Measurements from ENCODE around the gene TBL1X. TPM values are rescaled to one million over a fixed set of nuclear protein-coding genes. Genes with fewer than 3 reads are reported as not detected.

Gene TBL1X
- total and polyA plus RNA-seq, 2 of the 4 experiments (the other 2 are of a cell fraction) = 16.2 to 20.8 TPM

DNA sequence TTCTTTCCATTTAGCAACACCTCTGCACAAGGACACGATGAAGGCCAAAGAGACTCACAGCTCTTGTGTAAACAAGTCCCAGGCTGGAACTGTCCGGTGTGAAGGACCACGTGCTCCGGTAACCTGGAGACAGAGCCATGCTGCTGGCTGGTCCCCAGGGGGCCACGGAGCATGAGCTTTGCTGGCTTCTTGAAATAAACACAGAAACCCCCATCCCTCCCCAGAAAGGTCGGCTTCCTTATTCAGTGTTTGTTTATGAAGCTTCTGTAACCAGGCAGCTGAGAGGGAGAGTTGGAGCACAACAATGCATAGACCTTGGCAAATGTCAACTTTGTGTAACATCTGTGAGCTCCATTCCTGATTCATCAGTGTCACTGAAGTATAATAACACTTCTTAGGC lies 191.4 kb downstream of the TBL1X start:
- TF ChIP-seq POLR2A (IDR thresholded peaks at IDR 0.05; ENCODE audit: low read depth, low read length) (no peak), RAD21 (IDR thresholded peaks at IDR 0.05; ENCODE audit: low read length) (no peak), SMC3 (IDR thresholded peaks at IDR 0.05; ENCODE audit: low read depth, low read length) (no peak), MAZ (IDR thresholded peaks at IDR 0.05; ENCODE audit: borderline replicate concordance, low read depth, low read length) (no peak), FOS (IDR thresholded peaks at IDR 0.05; ENCODE audit: low read depth, low read length) (no peak), BHLHE40 (IDR thresholded peaks at IDR 0.05; ENCODE audit: low read depth, low read length) (no peak), CHD1 (IDR thresholded peaks at IDR 0.05; ENCODE audit: low read depth, low read length) (no peak), RCOR1 (IDR thresholded peaks at IDR 0.05; ENCODE audit: insufficient replicate concordance, low read length) (no peak), MAFK (IDR thresholded peaks at IDR 0.05; ENCODE audit: low read depth, low read length) (no peak)
- TF ChIP-seq, protein P1, sequence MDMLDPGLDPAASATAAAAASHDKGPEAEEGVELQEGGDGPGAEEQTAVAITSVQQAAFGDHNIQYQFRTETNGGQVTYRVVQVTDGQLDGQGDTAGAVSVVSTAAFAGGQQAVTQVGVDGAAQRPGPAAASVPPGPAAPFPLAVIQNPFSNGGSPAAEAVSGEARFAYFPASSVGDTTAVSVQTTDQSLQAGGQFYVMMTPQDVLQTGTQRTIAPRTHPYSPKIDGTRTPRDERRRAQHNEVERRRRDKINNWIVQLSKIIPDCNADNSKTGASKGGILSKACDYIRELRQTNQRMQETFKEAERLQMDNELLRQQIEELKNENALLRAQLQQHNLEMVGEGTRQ (IDR thresholded peaks at IDR 0.05; ENCODE audit: low read depth, low read length) = no peak
- TF ChIP-seq, protein P2, sequence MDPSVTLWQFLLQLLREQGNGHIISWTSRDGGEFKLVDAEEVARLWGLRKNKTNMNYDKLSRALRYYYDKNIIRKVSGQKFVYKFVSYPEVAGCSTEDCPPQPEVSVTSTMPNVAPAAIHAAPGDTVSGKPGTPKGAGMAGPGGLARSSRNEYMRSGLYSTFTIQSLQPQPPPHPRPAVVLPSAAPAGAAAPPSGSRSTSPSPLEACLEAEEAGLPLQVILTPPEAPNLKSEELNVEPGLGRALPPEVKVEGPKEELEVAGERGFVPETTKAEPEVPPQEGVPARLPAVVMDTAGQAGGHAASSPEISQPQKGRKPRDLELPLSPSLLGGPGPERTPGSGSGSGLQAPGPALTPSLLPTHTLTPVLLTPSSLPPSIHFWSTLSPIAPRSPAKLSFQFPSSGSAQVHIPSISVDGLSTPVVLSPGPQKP (IDR thresholded peaks at IDR 0.05; ENCODE audit: borderline replicate concordance, low read depth, low read length) = no peak
- ChIA-PET POLR2A (ENCODE audit: unreplicated experiment) (no interaction called here), CTCF (no interaction called here)
- H3K9ac ChIP-seq (ENCODE audit: low read depth, low read length) = no peak overlapping the region
- intact Hi-C loops (cut with micrococcal nuclease) = no loop called here
- H3K9me3 ChIP-seq (ENCODE audit: control insufficient read depth, insufficient read depth, low read length) = peaks cover 1% of the 10 kb centered on the region; the same call in 1 of the 2 replicates
- no peak overlapping the region for H2AK5ac ChIP-seq (ENCODE audit: low read depth, low read length)
- H3K4ac ChIP-seq (ENCODE audit: low read depth, low read length) = no peak overlapping the region
- no peak overlapping the region for H4K8ac ChIP-seq (ENCODE audit: low read depth in 2 of 2, low read length in 2 of 2)
- no peak overlapping the region for H2BK120ac ChIP-seq (ENCODE audit: low read depth, low read length)
- DNase-seq = peak; percentile 31
- H2BK20ac ChIP-seq (ENCODE audit: low read depth, low read length) = no peak overlapping the region
- no peak overlapping the region for H3K23ac ChIP-seq (ENCODE audit: low read depth, low read length)
- no peak overlapping the region for H3K14ac ChIP-seq (replicated peaks; ENCODE audit: low read depth, low read length)
- peaks cover 17% of the 10 kb centered on the region for H4K20me1 ChIP-seq (ENCODE audit: insufficient read depth, low read length)
- no peak overlapping the region for H2AK9ac ChIP-seq (replicated peaks; ENCODE audit: low read depth, low read length, poor library complexity)
- no peak overlapping the region for H3K27ac ChIP-seq (ENCODE audit: insufficient read depth, low read length)
- peaks cover 8% of the 10 kb centered on the region for H3K9me1 ChIP-seq (ENCODE audit: insufficient read depth, low read length)
- in situ Hi-C loops (cut with MboI; ENCODE audit: low sequenced_read_pairs) = no loop called here
- peaks cover 4 to 42% of the 10 kb centered on the region in 2 experiments; a peak in 3 of 4 replicates for H3K79me1 ChIP-seq (ENCODE audit: low read depth in 1 of 2, low read length in 2 of 2)
- H3K18ac ChIP-seq (ENCODE audit: low read depth, low read length) = no peak overlapping the region
- no peak overlapping the region for H4K5ac ChIP-seq (ENCODE audit: low read depth, low read length)
- peaks cover 19% of the 10 kb centered on the region for H3K36me3 ChIP-seq (ENCODE audit: control insufficient read depth, insufficient read depth, low read length)
- H2BK5ac ChIP-seq (ENCODE audit: low read depth, low read length, poor library complexity, severe bottlenecking) = no peak overlapping the region
- no peak overlapping the region for H4K91ac ChIP-seq (ENCODE audit: insufficient read depth, low read depth, low read length)
- peak; percentile 53 for ATAC-seq (ENCODE audit: low read depth)
- dilution Hi-C loops (cut with HindIII; ENCODE audit: low sequenced_read_pairs, unreplicated experiment) = no loop called here
- BruUV-seq (replicated peaks) = no TSS peak
- no peak overlapping the region for H3K4me2 ChIP-seq (ENCODE audit: low read depth, low read length)
- no peak overlapping the region for H3K4me3 ChIP-seq (ENCODE audit: insufficient read depth, low read depth, low read length)
- peaks cover 6% of the 10 kb centered on the region; the same call in 1 of the 2 replicates for H3K4me1 ChIP-seq (ENCODE audit: control insufficient read depth, insufficient read depth, low read length)
- no peaks in the 10 kb centered on the region for H3K27me3 ChIP-seq (ENCODE audit: control insufficient read depth, insufficient read depth, low read length)
- no peak overlapping the region for H2BK15ac ChIP-seq (ENCODE audit: low read depth, low read length)
- 40% methylated on average over 1 of the region's 6 CpGs; no CpG with 5 or more reads in 1 of the 2 experiments for WGBS, 2 experiments (ENCODE audit: extremely low coverage in 2 of 2, insufficient read length in 1 of 2)
- no peak overlapping the region for H2AFZ ChIP-seq (replicated peaks; ENCODE audit: low read length, poor library complexity)
- H3K56ac ChIP-seq (ENCODE audit: extremely low read depth, insufficient read depth, low read length) = no peak overlapping the region

All from IMR-90 (cell line).